ENCODE results near the gene GH2. TPM values are rescaled to one million over a fixed set of nuclear protein-coding genes. Genes with fewer than 3 reads are reported as not detected.
A peak's percentile ranks its signal among the peaks of the same experiment; 100 is the strongest.
"Not testable (repeated sequence)": the region's sequence is repeated elsewhere in the genome, so short reads cannot be mapped to it uniquely, and the experiment has no call there.

GH2 gene
- total and polyA plus RNA-seq, 4 donors = not detected

DNA sequence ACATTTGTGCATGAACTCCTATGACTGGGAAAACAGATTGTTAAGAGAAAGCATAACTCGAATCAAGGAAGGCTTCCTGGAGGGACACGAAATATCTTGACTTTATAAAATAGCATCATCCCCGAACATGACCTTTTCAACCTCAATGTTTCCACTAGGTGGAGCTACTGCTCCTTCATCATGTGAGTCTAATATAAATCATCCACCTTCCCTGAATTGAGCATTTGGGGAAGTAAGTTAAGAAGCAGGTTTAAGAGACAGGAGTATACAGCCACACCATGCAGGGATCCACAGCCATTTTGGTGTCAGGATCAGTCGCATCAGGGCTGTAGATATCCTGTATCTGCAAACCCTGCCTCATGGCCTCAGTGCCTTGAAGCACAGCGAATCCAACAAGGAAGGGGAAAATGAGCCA is 22.1 kb upstream of the GH2 start:
- H3K27me3 ChIP-seq (ENCODE audit: control insufficient read depth in 4 of 4, insufficient read depth in 4 of 4, low read length in 3 of 4); H3K36me3 ChIP-seq (ENCODE audit: control insufficient read depth in 4 of 4, insufficient read depth in 3 of 4, low read depth in 1 of 4, low read length in 3 of 4); H3K4me3 ChIP-seq (ENCODE audit: low read depth in 1 of 3, low read length in 3 of 3); H3K9ac ChIP-seq (ENCODE audit: low read depth in 1 of 2, low read length in 2 of 2); H3K4me1 ChIP-seq (ENCODE audit: control insufficient read depth in 4 of 4, insufficient read depth in 4 of 4, low read length in 3 of 4); H3K27ac ChIP-seq (ENCODE audit: low read depth in 1 of 2, low read length in 2 of 2); DNase-seq (ENCODE audit: low spot score); H3K9me3 ChIP-seq (ENCODE audit: control insufficient read depth in 4 of 4, low read length in 3 of 4): not testable (repeated sequence)
- 29% methylated on average over 5 of the region's 5 CpGs for WGBS
- TF ChIP-seq, protein P1, sequence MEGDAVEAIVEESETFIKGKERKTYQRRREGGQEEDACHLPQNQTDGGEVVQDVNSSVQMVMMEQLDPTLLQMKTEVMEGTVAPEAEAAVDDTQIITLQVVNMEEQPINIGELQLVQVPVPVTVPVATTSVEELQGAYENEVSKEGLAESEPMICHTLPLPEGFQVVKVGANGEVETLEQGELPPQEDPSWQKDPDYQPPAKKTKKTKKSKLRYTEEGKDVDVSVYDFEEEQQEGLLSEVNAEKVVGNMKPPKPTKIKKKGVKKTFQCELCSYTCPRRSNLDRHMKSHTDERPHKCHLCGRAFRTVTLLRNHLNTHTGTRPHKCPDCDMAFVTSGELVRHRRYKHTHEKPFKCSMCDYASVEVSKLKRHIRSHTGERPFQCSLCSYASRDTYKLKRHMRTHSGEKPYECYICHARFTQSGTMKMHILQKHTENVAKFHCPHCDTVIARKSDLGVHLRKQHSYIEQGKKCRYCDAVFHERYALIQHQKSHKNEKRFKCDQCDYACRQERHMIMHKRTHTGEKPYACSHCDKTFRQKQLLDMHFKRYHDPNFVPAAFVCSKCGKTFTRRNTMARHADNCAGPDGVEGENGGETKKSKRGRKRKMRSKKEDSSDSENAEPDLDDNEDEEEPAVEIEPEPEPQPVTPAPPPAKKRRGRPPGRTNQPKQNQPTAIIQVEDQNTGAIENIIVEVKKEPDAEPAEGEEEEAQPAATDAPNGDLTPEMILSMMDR (IDR thresholded peaks at IDR 0.05; ENCODE audit: low read depth, low read length, missing input control) = peak; percentile 18
- peak; percentile 22 to 44 for TF ChIP-seq RAD21 (IDR thresholded peaks at IDR 0.05)

GRCh38 chr17:63901971-63902370 is 20.2 kb upstream of the GH2 start:
- H3K4me1 ChIP-seq (ENCODE audit: control insufficient read depth in 4 of 4, insufficient read depth in 4 of 4, low read length in 3 of 4); H3K27ac ChIP-seq (ENCODE audit: low read depth in 1 of 2, low read length in 2 of 2); H3K36me3 ChIP-seq (ENCODE audit: control insufficient read depth in 4 of 4, insufficient read depth in 3 of 4, low read depth in 1 of 4, low read length in 3 of 4); H3K27me3 ChIP-seq (ENCODE audit: control insufficient read depth in 4 of 4, insufficient read depth in 4 of 4, low read length in 3 of 4); DNase-seq (ENCODE audit: low spot score); H3K9me3 ChIP-seq (ENCODE audit: control insufficient read depth in 4 of 4, low read length in 3 of 4); H3K9ac ChIP-seq (ENCODE audit: low read depth in 1 of 2, low read length in 2 of 2); H3K4me3 ChIP-seq (ENCODE audit: low read depth in 1 of 3, low read length in 3 of 3): not testable (repeated sequence)
- 92% methylated on average over 2 of the region's 2 CpGs for WGBS

GRCh38 chr17:63898899-63899798 is 17.4 kb upstream of the GH2 start:
- H3K27me3 ChIP-seq (ENCODE audit: control insufficient read depth in 4 of 4, insufficient read depth in 4 of 4, low read length in 3 of 4); H3K27ac ChIP-seq (ENCODE audit: low read depth in 1 of 2, low read length in 2 of 2); H3K9me3 ChIP-seq (ENCODE audit: control insufficient read depth in 4 of 4, low read length in 3 of 4); H3K9ac ChIP-seq (ENCODE audit: low read depth in 1 of 2, low read length in 2 of 2); H3K4me3 ChIP-seq (ENCODE audit: low read depth in 1 of 3, low read length in 3 of 3); H3K4me1 ChIP-seq (ENCODE audit: control insufficient read depth in 4 of 4, insufficient read depth in 4 of 4, low read length in 3 of 4); DNase-seq (ENCODE audit: low spot score); H3K36me3 ChIP-seq (ENCODE audit: control insufficient read depth in 4 of 4, insufficient read depth in 3 of 4, low read depth in 1 of 4, low read length in 3 of 4): not testable (repeated sequence)
- 88% methylated on average over 6 of the region's 6 CpGs for WGBS

GRCh38 chr17:63896524-63897354 is 15.0 kb upstream of the GH2 start, which contains the start of gene CSH1:
TSS of gene CSH1 (minus strand) at chr17:63896574. CDS start at chr17:63896511, 63 bp downstream.
- not testable (repeated sequence) for H3K27me3 ChIP-seq (ENCODE audit: control insufficient read depth in 4 of 4, insufficient read depth in 4 of 4, low read length in 3 of 4); H3K9me3 ChIP-seq (ENCODE audit: control insufficient read depth in 4 of 4, low read length in 3 of 4); DNase-seq (ENCODE audit: low spot score); H3K36me3 ChIP-seq (ENCODE audit: control insufficient read depth in 4 of 4, insufficient read depth in 3 of 4, low read depth in 1 of 4, low read length in 3 of 4); H3K4me3 ChIP-seq (ENCODE audit: low read depth in 1 of 3, low read length in 3 of 3); H3K9ac ChIP-seq (ENCODE audit: low read depth in 1 of 2, low read length in 2 of 2); H3K4me1 ChIP-seq (ENCODE audit: control insufficient read depth in 4 of 4, insufficient read depth in 4 of 4, low read length in 3 of 4); H3K27ac ChIP-seq (ENCODE audit: low read depth in 1 of 2, low read length in 2 of 2)
- 89% methylated on average over 10 of the region's 14 CpGs for WGBS

- WGBS = 98% methylated on average over 6 of the region's 10 CpGs
- H3K4me3 ChIP-seq (ENCODE audit: low read depth in 1 of 3, low read length in 3 of 3); H3K27ac ChIP-seq (ENCODE audit: low read depth in 1 of 2, low read length in 2 of 2); DNase-seq (ENCODE audit: low spot score); H3K27me3 ChIP-seq (ENCODE audit: control insufficient read depth in 4 of 4, insufficient read depth in 4 of 4, low read length in 3 of 4); H3K9me3 ChIP-seq (ENCODE audit: control insufficient read depth in 4 of 4, low read length in 3 of 4); H3K4me1 ChIP-seq (ENCODE audit: control insufficient read depth in 4 of 4, insufficient read depth in 4 of 4, low read length in 3 of 4); H3K36me3 ChIP-seq (ENCODE audit: control insufficient read depth in 4 of 4, insufficient read depth in 3 of 4, low read depth in 1 of 4, low read length in 3 of 4); H3K9ac ChIP-seq (ENCODE audit: low read depth in 1 of 2, low read length in 2 of 2): not testable (repeated sequence)
Observed at GRCh38 chr17:63894821-63895220, 13.1 kb upstream of the GH2 start.

DNA sequence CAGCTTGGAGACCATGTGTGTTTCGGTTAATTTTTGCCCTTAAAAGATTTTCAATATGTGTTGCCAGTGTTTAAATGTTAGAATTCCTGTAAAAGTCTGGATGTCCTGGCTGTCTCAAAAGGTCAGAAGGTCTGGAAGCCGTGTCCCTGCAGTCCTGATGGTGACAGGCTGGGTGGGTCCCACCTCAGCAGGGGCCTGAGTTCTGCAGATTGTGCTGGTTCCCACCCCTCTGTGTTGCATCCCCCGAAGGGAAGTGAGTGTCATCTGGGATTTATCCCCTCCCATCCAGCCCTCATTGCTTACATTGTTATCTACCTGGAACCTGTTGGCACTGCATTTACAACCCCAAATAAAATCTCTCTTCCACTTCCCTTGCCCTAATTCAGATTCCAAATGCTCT is 12.3 kb upstream of the GH2 start:
- H3K9me3 ChIP-seq (ENCODE audit: control insufficient read depth in 4 of 4, low read length in 3 of 4); H3K4me1 ChIP-seq (ENCODE audit: control insufficient read depth in 4 of 4, insufficient read depth in 4 of 4, low read length in 3 of 4); H3K9ac ChIP-seq (ENCODE audit: low read depth in 1 of 2, low read length in 2 of 2); H3K36me3 ChIP-seq (ENCODE audit: control insufficient read depth in 4 of 4, insufficient read depth in 3 of 4, low read depth in 1 of 4, low read length in 3 of 4); H3K27ac ChIP-seq (ENCODE audit: low read depth in 1 of 2, low read length in 2 of 2); H3K4me3 ChIP-seq (ENCODE audit: low read depth in 1 of 3, low read length in 3 of 3); H3K27me3 ChIP-seq (ENCODE audit: control insufficient read depth in 4 of 4, insufficient read depth in 4 of 4, low read length in 3 of 4); DNase-seq (ENCODE audit: low spot score): not testable (repeated sequence)
- 80% methylated on average over 3 of the region's 3 CpGs for WGBS

GRCh38 chr17:63892316-63893037 is 10.7 kb upstream of the GH2 start:
- H3K4me3 ChIP-seq (ENCODE audit: low read depth in 1 of 3, low read length in 3 of 3); H3K27ac ChIP-seq (ENCODE audit: low read depth in 1 of 2, low read length in 2 of 2); DNase-seq (ENCODE audit: low spot score); H3K4me1 ChIP-seq (ENCODE audit: control insufficient read depth in 4 of 4, insufficient read depth in 4 of 4, low read length in 3 of 4); H3K9ac ChIP-seq (ENCODE audit: low read depth in 1 of 2, low read length in 2 of 2); H3K27me3 ChIP-seq (ENCODE audit: control insufficient read depth in 4 of 4, insufficient read depth in 4 of 4, low read length in 3 of 4); H3K9me3 ChIP-seq (ENCODE audit: control insufficient read depth in 4 of 4, low read length in 3 of 4); H3K36me3 ChIP-seq (ENCODE audit: control insufficient read depth in 4 of 4, insufficient read depth in 3 of 4, low read depth in 1 of 4, low read length in 3 of 4): not testable (repeated sequence)
- 79% methylated on average over 11 of the region's 11 CpGs for WGBS

All from liver (tissue), 9 donors.